Endothelial cell of umbilical vein (primary cell): ENCODE measurements around the gene CD83. TPM values are rescaled to one million over a fixed set of nuclear protein-coding genes. Genes with fewer than 3 reads are reported as not detected.

ENCODE experiments used
- BruUV-seq: library from RNA; stranded (reverse); fragments of 400-500 nt; replicated peaks from 2 replicates; lab custom pipeline; 2021; lab: Mats Ljungman, UMichigan
- CTCF ChIA-PET: fragments of 300-600, 350-600 bp; sonication (Branson Sonifier 250); formaldehyde crosslinking; loops from one replicate; lab custom pipeline; 2021; ENCODE audit warnings: antibody characterized with exemption, inconsistent platforms; lab: Charles Lee
- POLR2A ChIA-PET: fragments of 300-600, 350-600 bp; sonication (Branson Sonifier 250); formaldehyde crosslinking; loops from one replicate; lab custom pipeline; 2021; ENCODE audit warnings: antibody characterized with exemption, inconsistent platforms; lab: Charles Lee
- DNase-seq: peaks from one replicate; pipeline ENCODE4 v3.0.0-alpha.2; 2011; ENCODE audit warnings: low read depth, low spot score
- FAIRE-seq: peaks from 2 replicates; lab custom pipeline; 2011; peaks lifted over from hg19 to GRCh38; lab: Jason Lieb, UNC
- H2AFZ ChIP-seq: 2 replicates; pipeline ENCODE4 v1.6.0; 2012; ENCODE audit warnings: low read depth, low read length, control low read depth, inconsistent platforms
- H3K27ac ChIP-seq: 2 replicates; pipeline ENCODE4 v1.5.1; 2011; ENCODE audit warnings: low read depth, mild to moderate bottlenecking, control low read depth, low read length, moderate library complexity; ENCODE audit not compliant: insufficient read depth
- H3K27me3 ChIP-seq, 2 experiments: 2 replicates each; pipeline versions ENCODE4 v1.6.0 to v1.6.1; 2011; ENCODE audit warnings: low read length in 2 of 2, mixed read lengths in 1 of 2; ENCODE audit not compliant: control insufficient read depth in 2 of 2, insufficient read depth in 2 of 2
- H3K36me3 ChIP-seq, 2 experiments: 2 replicates in 1 of 2; 3 replicates in 1 of 2; pipeline ENCODE4 v1.5.1; 2011; ENCODE audit warnings: low read length in 2 of 2, mild to moderate bottlenecking in 1 of 2, moderate library complexity in 1 of 2; ENCODE audit not compliant: control insufficient read depth in 2 of 2, insufficient read depth in 2 of 2; ENCODE audit errors: extremely low read depth in 1 of 2
- H3K4me1 ChIP-seq: 3 replicates; pipeline ENCODE4 v1.5.1; 2011; ENCODE audit warnings: mild to moderate bottlenecking, low read length; ENCODE audit not compliant: control insufficient read depth, insufficient read depth; ENCODE audit errors: extremely low read depth
- H3K4me2 ChIP-seq: 2 replicates; pipeline ENCODE4 v1.6.1; 2011; ENCODE audit warnings: low read length, control low read depth, mixed read lengths; ENCODE audit not compliant: insufficient read depth
- H3K4me3 ChIP-seq, 3 experiments: fragments of 200-600 bp in 1 of 3; sonication (generic), shearing (Covaris generic) in 1 of 3; replicated peaks in 1 of 3; 2 replicates each; pipeline ENCODE4 v1.5.1; 2011 to 2016; ENCODE audit warnings: control low read depth in 3 of 3, low read length in 3 of 3, mild to moderate bottlenecking in 2 of 3, inconsistent platforms in 1 of 3, low read depth in 1 of 3, moderate library complexity in 1 of 3; ENCODE audit not compliant: insufficient read depth in 1 of 3
- H3K79me2 ChIP-seq: 2 replicates; pipeline ENCODE4 v1.6.0; 2012; ENCODE audit warnings: low read length, inconsistent platforms; ENCODE audit not compliant: control insufficient read depth, insufficient read depth
- H3K9ac ChIP-seq: replicated peaks from 2 replicates; pipeline ENCODE3; 2011; ENCODE audit warnings: low read length, control low read depth; ENCODE audit not compliant: insufficient read depth; ENCODE audit errors: extremely low read depth
- H3K9me1 ChIP-seq: replicated peaks from 3 replicates; pipeline ENCODE4 v1.6.0; 2011; ENCODE audit warnings: mild to moderate bottlenecking, low read length; ENCODE audit not compliant: control insufficient read depth, insufficient read depth; ENCODE audit errors: extremely low read depth
- H3K9me3 ChIP-seq: replicated peaks from 2 replicates; pipeline ENCODE4 v1.5.1; 2012; ENCODE audit warnings: low read length, inconsistent platforms; ENCODE audit not compliant: control insufficient read depth, insufficient read depth
- H4K20me1 ChIP-seq: replicated peaks from 2 replicates; pipeline ENCODE3; 2011; ENCODE audit warnings: mild to moderate bottlenecking, low read length; ENCODE audit not compliant: control insufficient read depth, insufficient read depth; ENCODE audit errors: extremely low read depth
- EZH2 ChIP-seq: IDR thresholded peaks from 2 replicates; pipeline ENCODE4 v1.6.1; 2012; ENCODE audit warnings: borderline replicate concordance, low read depth, mild to moderate bottlenecking, moderate library complexity, low read length, inconsistent platforms; ENCODE audit not compliant: severe bottlenecking
- FOS ChIP-seq: IDR thresholded peaks from 2 replicates; pipeline ENCODE4 v1.6.1; 2011; ENCODE audit warnings: mild to moderate bottlenecking, low read length, moderate library complexity, borderline replicate concordance; ENCODE audit not compliant: insufficient read depth
- GATA2 ChIP-seq: IDR thresholded peaks from 2 replicates; pipeline ENCODE4 v1.7.0; 2011; ENCODE audit warnings: low read depth, mild to moderate bottlenecking, moderate library complexity, mixed read lengths, low read length; ENCODE audit not compliant: insufficient read length, insufficient read depth
- JUN ChIP-seq: IDR thresholded peaks from 2 replicates; pipeline ENCODE4 v1.6.1; 2011; ENCODE audit warnings: borderline replicate concordance, low read depth; ENCODE audit not compliant: insufficient read length, insufficient read depth
- MAX ChIP-seq: IDR thresholded peaks from 2 replicates; pipeline ENCODE4 v1.6.1; 2011; ENCODE audit not compliant: insufficient read depth, insufficient read length
- MYC ChIP-seq: IDR thresholded peaks from one replicate; pipeline ENCODE4 v1.6.1; 2011; ENCODE audit warnings: mild to moderate bottlenecking, low read depth, low read length
- POLR2A ChIP-seq: IDR thresholded peaks from 2 replicates; pipeline ENCODE4 v1.6.1; 2012; ENCODE audit warnings: low read depth, mild to moderate bottlenecking, control low read depth, low read length
- POLR2AphosphoS5 ChIP-seq: IDR thresholded peaks from 2 replicates; pipeline ENCODE4 v1.6.1; 2012; ENCODE audit warnings: low read depth, mild to moderate bottlenecking, control low read depth, low read length, moderate library complexity; ENCODE audit not compliant: insufficient read depth
- dilution Hi-C: fragments of 300-500 bp; cut with MboI; formaldehyde crosslinking; loops from one replicate; pipeline ENCODE4 v1.15.0; 2019; ENCODE audit warnings: low sequenced_read_pairs; ENCODE audit not compliant: extremely low pct_ligation_motif_present
- intact Hi-C: fragments of 100-400 bp; cut with micrococcal nuclease; formaldehyde crosslinking; loops from one replicate; pipeline ENCODE4 v1.10.0; 2022
- polyA plus RNA-seq, 4 experiments: library from polyadenylated mRNA; depleted of rRNA in 3 of 4; stranded (reverse) in 3 of 4; unstranded in 1 of 4; fragments of >200 nt; gene quantifications; 2 replicates each; pipeline versions ENCODE4 v1.2.1 to v1.2.3, GENCODE V29; 2011 to 2012; ENCODE audit warnings: missing spikeins in 1 of 4
- total RNA-seq: library from RNA; stranded (reverse); gene quantifications from 2 replicates; pipeline ENCODE4 v1.2.3, GENCODE V29; 2021
- TF ChIP-seq, protein P1 (sequence below), 2 donors: IDR thresholded peaks; 1 replicate in 1 of 2; 2 replicates in 1 of 2; pipeline ENCODE4 v1.5.1; 2011; ENCODE audit warnings: low read length in 2 of 2, mild to moderate bottlenecking in 2 of 2, moderate library complexity in 2 of 2, control low read depth in 1 of 2, inconsistent platforms in 1 of 2, low read depth in 1 of 2; ENCODE audit not compliant: insufficient read depth in 1 of 2; ENCODE audit errors: extremely low read depth in 1 of 2

The CD83 gene
- total and polyA plus RNA-seq, 2 donors (not counting 3 experiments of a cell fraction or from before 2014, with no cell fraction given): 0.40 to 0.46 TPM

DNA sequence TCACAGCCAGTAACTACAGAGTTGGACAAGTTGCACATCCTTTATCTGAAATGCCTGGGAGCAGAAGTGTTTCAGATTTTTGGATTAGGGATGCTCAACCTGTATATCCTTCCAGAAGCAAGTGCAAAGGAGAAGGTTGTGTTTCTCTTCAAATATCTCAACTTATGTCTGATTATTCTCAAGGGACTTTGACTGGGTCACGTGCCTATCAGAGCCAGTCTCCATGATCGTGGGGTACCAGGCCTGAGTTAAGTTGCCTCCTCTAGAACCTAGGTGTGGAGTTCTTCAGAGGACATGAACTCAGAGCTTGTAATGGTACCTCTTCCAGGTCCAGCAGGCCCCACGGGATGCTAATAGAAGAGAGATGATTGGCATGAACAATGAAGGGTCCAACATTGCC is 7.8 kb downstream of the CD83 start:
- no peak for DNase-seq
- Histone ChIP-seq H3K4me2 (no peak overlapping the region), H3K36me3 (no peaks in the 10 kb centered on the region), H4K20me1 (no peaks in the 10 kb centered on the region), H3K4me1 (no peaks in the 10 kb centered on the region), H3K9me3 (no peaks in the 10 kb centered on the region), H3K27ac (no peak overlapping the region), H3K9me1 (no peaks in the 10 kb centered on the region), H3K27me3 (no peaks in the 10 kb centered on the region), H3K9ac (no peak overlapping the region), H2AFZ (no peak overlapping the region), H3K4me3 (no peak overlapping the region), H3K79me2 (no peaks in the 10 kb centered on the region)
- BruUV-seq: no TSS peak
- no peak for FAIRE-seq
- TF ChIP-seq GATA2 (no peak), FOS (no peak), MYC (no peak), JUN (no peak), POLR2A (no peak), EZH2 (no peak), MAX (no peak), POLR2AphosphoS5 (no peak)
- TF ChIP-seq, protein P1, sequence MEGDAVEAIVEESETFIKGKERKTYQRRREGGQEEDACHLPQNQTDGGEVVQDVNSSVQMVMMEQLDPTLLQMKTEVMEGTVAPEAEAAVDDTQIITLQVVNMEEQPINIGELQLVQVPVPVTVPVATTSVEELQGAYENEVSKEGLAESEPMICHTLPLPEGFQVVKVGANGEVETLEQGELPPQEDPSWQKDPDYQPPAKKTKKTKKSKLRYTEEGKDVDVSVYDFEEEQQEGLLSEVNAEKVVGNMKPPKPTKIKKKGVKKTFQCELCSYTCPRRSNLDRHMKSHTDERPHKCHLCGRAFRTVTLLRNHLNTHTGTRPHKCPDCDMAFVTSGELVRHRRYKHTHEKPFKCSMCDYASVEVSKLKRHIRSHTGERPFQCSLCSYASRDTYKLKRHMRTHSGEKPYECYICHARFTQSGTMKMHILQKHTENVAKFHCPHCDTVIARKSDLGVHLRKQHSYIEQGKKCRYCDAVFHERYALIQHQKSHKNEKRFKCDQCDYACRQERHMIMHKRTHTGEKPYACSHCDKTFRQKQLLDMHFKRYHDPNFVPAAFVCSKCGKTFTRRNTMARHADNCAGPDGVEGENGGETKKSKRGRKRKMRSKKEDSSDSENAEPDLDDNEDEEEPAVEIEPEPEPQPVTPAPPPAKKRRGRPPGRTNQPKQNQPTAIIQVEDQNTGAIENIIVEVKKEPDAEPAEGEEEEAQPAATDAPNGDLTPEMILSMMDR (IDR thresholded peaks at IDR 0.05; ENCODE audit: extremely low read depth in 1 of 2, insufficient read depth in 1 of 2, low read depth in 1 of 2, low read length in 2 of 2): no peak
- ChIA-PET CTCF (no interaction called here), POLR2A (no interaction called here)
- intact Hi-C loops (no loop called here), dilution Hi-C loops (no loop called here)
